DOHH2 (cell line): ENCODE measurements around the gene SEM1.

Experiments used
- EZH2phosphoT487 ChIP-seq: fragments of 200-600 bp; sonication (generic); IDR thresholded peaks from 2 replicates; pipeline ENCODE4 v1.6.1; 2017; ENCODE audit warnings: borderline replicate concordance, mild to moderate bottlenecking, antibody characterized with exemption, low read length, moderate library complexity, mixed read lengths
- TF ChIP-seq, protein P1 (sequence below): fragments of 200-600 bp; sonication (generic); IDR thresholded peaks from one replicate; pipeline ENCODE4 v1.5.1; 2014; ENCODE audit warnings: antibody characterized with exemption, mild to moderate bottlenecking, low read depth, low read length; ENCODE audit not compliant: poor library complexity, severe bottlenecking

DNA sequence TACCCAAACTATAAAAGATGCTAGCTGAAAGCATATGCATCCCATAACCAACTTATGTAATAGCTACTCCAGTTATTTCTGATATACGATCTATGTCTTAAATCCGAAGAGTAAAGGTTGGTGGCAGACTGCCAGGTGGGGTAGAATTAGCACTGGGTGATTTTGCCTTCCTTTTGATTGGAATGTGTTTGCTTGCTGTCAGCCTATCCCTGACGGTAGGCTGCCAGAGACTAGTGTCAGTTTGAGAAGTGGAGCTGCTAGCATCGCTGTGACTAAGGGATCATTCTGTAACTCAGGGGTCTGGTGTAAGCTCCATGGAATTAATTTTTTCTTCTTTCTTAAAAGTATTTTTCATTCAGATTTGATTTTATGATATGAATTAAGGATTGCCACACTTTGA, 9.5 kb upstream of the SEM1 start:
- TF ChIP-seq, protein P1, sequence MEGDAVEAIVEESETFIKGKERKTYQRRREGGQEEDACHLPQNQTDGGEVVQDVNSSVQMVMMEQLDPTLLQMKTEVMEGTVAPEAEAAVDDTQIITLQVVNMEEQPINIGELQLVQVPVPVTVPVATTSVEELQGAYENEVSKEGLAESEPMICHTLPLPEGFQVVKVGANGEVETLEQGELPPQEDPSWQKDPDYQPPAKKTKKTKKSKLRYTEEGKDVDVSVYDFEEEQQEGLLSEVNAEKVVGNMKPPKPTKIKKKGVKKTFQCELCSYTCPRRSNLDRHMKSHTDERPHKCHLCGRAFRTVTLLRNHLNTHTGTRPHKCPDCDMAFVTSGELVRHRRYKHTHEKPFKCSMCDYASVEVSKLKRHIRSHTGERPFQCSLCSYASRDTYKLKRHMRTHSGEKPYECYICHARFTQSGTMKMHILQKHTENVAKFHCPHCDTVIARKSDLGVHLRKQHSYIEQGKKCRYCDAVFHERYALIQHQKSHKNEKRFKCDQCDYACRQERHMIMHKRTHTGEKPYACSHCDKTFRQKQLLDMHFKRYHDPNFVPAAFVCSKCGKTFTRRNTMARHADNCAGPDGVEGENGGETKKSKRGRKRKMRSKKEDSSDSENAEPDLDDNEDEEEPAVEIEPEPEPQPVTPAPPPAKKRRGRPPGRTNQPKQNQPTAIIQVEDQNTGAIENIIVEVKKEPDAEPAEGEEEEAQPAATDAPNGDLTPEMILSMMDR, result no peak
- TF ChIP-seq EZH2phosphoT487, result no peak
